Measurements from ENCODE around the gene SNF8. TPM values are rescaled to one million over a fixed set of nuclear protein-coding genes. Genes with fewer than 3 reads are reported as not detected.
A peak's percentile ranks its signal among the peaks of the same experiment; 100 is the strongest.

Gene SNF8
- total RNA-seq (10 to 100 TPM; 69.7 to 96.7 (median 75.0) TPM), polyA plus RNA-seq (100 to 1,000 TPM; 113 to 188 (median 149) TPM)
- long read RNA-seq, donor 1, transcript SNF8-202 (8 exons, 2,319 nt) = major isoform, 44 of 49 reads
- long read RNA-seq, donor 1, partial matches to known transcripts = 1 of 49 reads
- long read RNA-seq, donor 1, other reads (novel, unspliced or antisense) = 1 of 49 reads
- long read RNA-seq, donor 2, transcript SNF8-202 (8 exons, 2,319 nt) = major isoform, 88 of 94 reads
- long read RNA-seq, donor 2, partial matches to known transcripts = 1 of 94 reads
- long read RNA-seq, donor 2, other reads (novel, unspliced or antisense) = 3 of 94 reads

GRCh38 chr17:48944515-48945260 is at the start of gene SNF8:
Gene SNF8 (minus strand): TSS chr17:48944842. CDS start chr17:48944734, 108 bp downstream.
- Histone ChIP-seq H3K9me3 (no peaks in the 10 kb centered on the region), H3K4me3 (peak within 1 kb of the TSS; percentile 93), H3K27me3 (ENCODE audit: insufficient read depth in 3 of 3, low read length in 2 of 3) (peaks cover 0 to 4% (median 0%) of the 10 kb centered on the region in 3 donors), H3K27ac (peak within 1 kb of the TSS; percentile 95), H3K4me1 (peaks cover 10% of the 10 kb centered on the region), H3K36me3 (ENCODE audit: insufficient read depth in 1 of 2, low read depth in 1 of 2) (peaks cover 3 to 26% of the 10 kb centered on the region in 2 donors)
- WGBS, 3 donors = 2 to 3% (median 2%) methylated on average over 49 to 55 of the region's 55 CpGs
- TF ChIP-seq, protein P1, sequence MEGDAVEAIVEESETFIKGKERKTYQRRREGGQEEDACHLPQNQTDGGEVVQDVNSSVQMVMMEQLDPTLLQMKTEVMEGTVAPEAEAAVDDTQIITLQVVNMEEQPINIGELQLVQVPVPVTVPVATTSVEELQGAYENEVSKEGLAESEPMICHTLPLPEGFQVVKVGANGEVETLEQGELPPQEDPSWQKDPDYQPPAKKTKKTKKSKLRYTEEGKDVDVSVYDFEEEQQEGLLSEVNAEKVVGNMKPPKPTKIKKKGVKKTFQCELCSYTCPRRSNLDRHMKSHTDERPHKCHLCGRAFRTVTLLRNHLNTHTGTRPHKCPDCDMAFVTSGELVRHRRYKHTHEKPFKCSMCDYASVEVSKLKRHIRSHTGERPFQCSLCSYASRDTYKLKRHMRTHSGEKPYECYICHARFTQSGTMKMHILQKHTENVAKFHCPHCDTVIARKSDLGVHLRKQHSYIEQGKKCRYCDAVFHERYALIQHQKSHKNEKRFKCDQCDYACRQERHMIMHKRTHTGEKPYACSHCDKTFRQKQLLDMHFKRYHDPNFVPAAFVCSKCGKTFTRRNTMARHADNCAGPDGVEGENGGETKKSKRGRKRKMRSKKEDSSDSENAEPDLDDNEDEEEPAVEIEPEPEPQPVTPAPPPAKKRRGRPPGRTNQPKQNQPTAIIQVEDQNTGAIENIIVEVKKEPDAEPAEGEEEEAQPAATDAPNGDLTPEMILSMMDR (IDR thresholded peaks at IDR 0.05) = no peak
- DNase-seq (peak; percentile 93 to 96), ATAC-seq (peak; percentile 97 to 99 (median 98))
- intact Hi-C loops (cut with DNase I) = loop anchor here (5.0 kb wide), 1 partner anchor 37 kb away; the partner anchor contains the start of gene UBE2Z (in 2 of the 2)

DNA sequence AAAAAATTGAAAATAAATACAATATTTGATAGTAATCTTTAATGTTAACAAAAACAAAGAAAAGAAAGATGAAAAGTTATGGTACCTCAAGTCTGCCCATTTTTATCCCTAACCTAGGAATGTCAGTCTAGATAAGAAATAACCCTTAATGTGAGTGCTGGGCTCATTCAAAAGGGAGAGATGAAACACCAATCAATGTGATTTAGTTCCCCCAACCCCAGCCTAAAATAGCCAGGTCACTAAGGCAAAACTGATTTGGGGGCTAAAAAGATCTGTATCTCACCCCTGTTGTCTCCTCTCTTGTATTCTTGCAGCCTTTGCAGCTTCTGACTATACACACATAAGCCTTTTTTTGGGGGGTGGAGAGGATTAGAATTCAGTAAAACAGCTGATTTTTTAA is 49.3 kb upstream of the SNF8 start:
- peaks cover 4% of the 10 kb centered on the region for H3K4me1 ChIP-seq
- no peak overlapping the region for H3K4me3 ChIP-seq
- no peak for ATAC-seq
- no peaks in the 10 kb centered on the region for H3K36me3 ChIP-seq (ENCODE audit: insufficient read depth in 1 of 2, low read depth in 1 of 2)
- peaks cover 16 to 100% (median 39%) of the 10 kb centered on the region in 3 donors for H3K27me3 ChIP-seq (ENCODE audit: insufficient read depth in 3 of 3, low read length in 2 of 3)
- H3K27ac ChIP-seq = no peak overlapping the region
- TF ChIP-seq, protein P1 (IDR thresholded peaks at IDR 0.05) = no peak
- intact Hi-C loops (cut with DNase I) = no loop called here
- DNase-seq = no peak
- H3K9me3 ChIP-seq = no peaks in the 10 kb centered on the region

- Histone ChIP-seq H3K27ac (no peak overlapping the region), H3K4me3 (no peak overlapping the region), H3K27me3 (ENCODE audit: insufficient read depth in 3 of 3, low read length in 2 of 3) (peaks cover 16 to 100% (median 33%) of the 10 kb centered on the region in 3 donors), H3K4me1 (peaks cover 4% of the 10 kb centered on the region), H3K36me3 (ENCODE audit: insufficient read depth in 1 of 2, low read depth in 1 of 2) (no peaks in the 10 kb centered on the region), H3K9me3 (no peaks in the 10 kb centered on the region)
- no peak for ATAC-seq
- DNase-seq = no peak
- intact Hi-C loops (cut with DNase I) = no loop called here
- TF ChIP-seq, protein P1 (IDR thresholded peaks at IDR 0.05) = no peak
Measured at GRCh38 chr17:48993305-48993704, 48.7 kb upstream of the SNF8 start.

DNA sequence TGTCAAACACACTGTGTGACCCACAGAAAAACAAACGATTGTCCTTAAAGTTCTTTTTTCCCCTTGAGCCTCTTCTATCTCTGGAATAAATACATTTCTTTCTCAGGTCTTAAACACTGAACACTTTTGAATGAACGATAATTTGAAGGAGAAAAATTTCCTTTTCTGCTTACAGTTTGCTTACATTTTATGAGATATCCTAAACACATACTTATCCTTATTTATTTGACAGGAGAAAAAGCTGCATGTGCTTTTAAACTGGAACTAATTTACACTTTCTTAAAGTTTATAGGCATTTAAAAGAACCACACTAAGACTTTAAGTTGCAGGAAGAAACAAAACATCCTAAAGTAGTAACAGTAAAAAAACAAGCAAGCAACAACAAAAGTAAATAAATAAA is 47.8 kb upstream of the SNF8 start:
- H3K27ac ChIP-seq = no peak overlapping the region
- TF ChIP-seq, protein P1 (IDR thresholded peaks at IDR 0.05) = no peak
- ATAC-seq = no peak
- no peaks in the 10 kb centered on the region for H3K36me3 ChIP-seq (ENCODE audit: insufficient read depth in 1 of 2, low read depth in 1 of 2)
- no peak for DNase-seq
- H3K27me3 ChIP-seq (ENCODE audit: insufficient read depth in 3 of 3, low read length in 2 of 3) = peaks cover 16 to 100% (median 26%) of the 10 kb centered on the region in 3 donors
- H3K4me3 ChIP-seq = no peak overlapping the region
- 58 to 70% (median 67%) methylated on average over 2 of the region's 2 CpGs for WGBS, 3 donors
- peaks cover 4% of the 10 kb centered on the region for H3K4me1 ChIP-seq
- intact Hi-C loops (cut with DNase I) = no loop called here
- H3K9me3 ChIP-seq = no peaks in the 10 kb centered on the region

All from psoas muscle (tissue), 8 donors.